HepG2 (cell line): ENCODE measurements around the gene TIA1. TPM values are rescaled to one million over a fixed set of nuclear protein-coding genes. Genes with fewer than 3 reads are reported as not detected.

Source experiments
- ATF1 ChIP-seq: IDR thresholded peaks from 2 replicates; pipeline ENCODE4 v1.6.1; 2016; ENCODE audit warnings: mild to moderate bottlenecking, control low read depth
- BCL6 ChIP-seq: IDR thresholded peaks from 2 replicates; pipeline ENCODE4 v1.6.1; 2016; ENCODE audit warnings: missing genetic modification reagents, missing compliant biosample characterization
- FOXM1 ChIP-seq: sonication (generic); formaldehyde crosslinking; IDR thresholded peaks from 2 replicates; pipeline ENCODE4 v1.5.0; 2020; ENCODE audit warnings: missing genetic modification reagents
- IRF2 ChIP-seq: IDR thresholded peaks from 2 replicates; pipeline ENCODE4 v1.6.1; 2018; ENCODE audit warnings: missing genetic modification reagents, missing compliant biosample characterization
- KDM3A ChIP-seq: IDR thresholded peaks from 2 replicates; pipeline ENCODE4 v1.6.1; 2018; ENCODE audit warnings: low read depth, missing compliant biosample characterization
- KLF13 ChIP-seq: sonication (generic); formaldehyde crosslinking; IDR thresholded peaks from 2 replicates; pipeline ENCODE4 v1.4.0; 2020; ENCODE audit warnings: mild to moderate bottlenecking, missing genetic modification reagents
- RAD21 ChIP-seq: fragments of 450-650 bp; formaldehyde crosslinking; IDR thresholded peaks from 2 replicates; pipeline ENCODE4 v1.5.0; 2020; ENCODE audit warnings: mild to moderate bottlenecking
- SRY ChIP-seq: sonication (generic); formaldehyde crosslinking; IDR thresholded peaks from 2 replicates; pipeline ENCODE4 v1.8.0; 2022; ENCODE audit warnings: mild to moderate bottlenecking, missing genetic modification reagents
- TBP ChIP-seq: sonication (generic); formaldehyde crosslinking; IDR thresholded peaks from 2 replicates; pipeline ENCODE4 v1.5.0; 2020; ENCODE audit warnings: missing genetic modification reagents
- XRCC5 ChIP-seq: fragments of 200-400 bp; formaldehyde crosslinking; optimal IDR thresholded peaks from 2 replicates; pipeline ENCODE3; 2017; ENCODE audit warnings: mild to moderate bottlenecking, low read length
- YEATS4 ChIP-seq: sonication (generic); formaldehyde crosslinking; IDR thresholded peaks from 2 replicates; pipeline ENCODE4 v1.4.0; 2020; ENCODE audit warnings: missing genetic modification reagents, borderline replicate concordance
- ZBTB20 ChIP-seq: sonication (generic); formaldehyde crosslinking; IDR thresholded peaks from 2 replicates; pipeline ENCODE4 v1.8.1; 2023; ENCODE audit warnings: missing genetic modification reagents, low read depth, mild to moderate bottlenecking, borderline replicate concordance
- ZNF773 ChIP-seq: sonication (generic); formaldehyde crosslinking; IDR thresholded peaks from 2 replicates; pipeline ENCODE4 v1.4.0; 2020; ENCODE audit warnings: missing genetic modification reagents, borderline replicate concordance
- polyA plus RNA-seq, 8 experiments: library from polyadenylated mRNA; depleted of rRNA in 3 of 8; stranded (reverse) in 7 of 8; unstranded in 1 of 8; fragments of >200 nt; fragmentation: Illumina TruSeq in 4 of 8; extraction: Trizol in 4 of 8; gene quantifications; 2 replicates each; pipeline versions ENCODE4 v1.2.1 to v1.2.3, GENCODE V29; 2011 to 2016; ENCODE audit warnings: low read depth in 4 of 8, missing spikeins in 1 of 8, mixed read lengths in 1 of 8; ENCODE audit not compliant: insufficient read depth in 1 of 8
- total RNA-seq, 5 experiments: library from RNA; depleted of rRNA; stranded (reverse); fragments of >200 nt; fragmentation: Illumina TruSeq; extraction: Trizol; gene quantifications; 2 replicates each; pipeline ENCODE4 v1.2.3, GENCODE V29; 2016; ENCODE audit warnings: low read depth in 1 of 5
- TF ChIP-seq, protein P1 (sequence below): fragments of 450-650 bp; IDR thresholded peaks from 2 replicates; pipeline ENCODE4 v1.6.1; 2017
- TF ChIP-seq, protein P2 (sequence below): sonication (generic); formaldehyde crosslinking; IDR thresholded peaks from 2 replicates; pipeline ENCODE4 v1.4.0; 2020; ENCODE audit warnings: missing genetic modification reagents
- TF ChIP-seq, protein P3 (sequence below): IDR thresholded peaks from 2 replicates; pipeline ENCODE4 v1.6.1; 2012; ENCODE audit warnings: low read length, improper control_type of control experiment
- TF ChIP-seq, protein P4 (sequence below): IDR thresholded peaks from 2 replicates; pipeline ENCODE4 v1.6.1; 2016; ENCODE audit warnings: low read depth, missing genetic modification reagents, missing compliant biosample characterization

TIA1 gene
- total and polyA plus RNA-seq, 2 of the 13 experiments (the other 11 are each of a cell fraction or from before 2014, with no cell fraction given) = 209 to 319 TPM

DNA sequence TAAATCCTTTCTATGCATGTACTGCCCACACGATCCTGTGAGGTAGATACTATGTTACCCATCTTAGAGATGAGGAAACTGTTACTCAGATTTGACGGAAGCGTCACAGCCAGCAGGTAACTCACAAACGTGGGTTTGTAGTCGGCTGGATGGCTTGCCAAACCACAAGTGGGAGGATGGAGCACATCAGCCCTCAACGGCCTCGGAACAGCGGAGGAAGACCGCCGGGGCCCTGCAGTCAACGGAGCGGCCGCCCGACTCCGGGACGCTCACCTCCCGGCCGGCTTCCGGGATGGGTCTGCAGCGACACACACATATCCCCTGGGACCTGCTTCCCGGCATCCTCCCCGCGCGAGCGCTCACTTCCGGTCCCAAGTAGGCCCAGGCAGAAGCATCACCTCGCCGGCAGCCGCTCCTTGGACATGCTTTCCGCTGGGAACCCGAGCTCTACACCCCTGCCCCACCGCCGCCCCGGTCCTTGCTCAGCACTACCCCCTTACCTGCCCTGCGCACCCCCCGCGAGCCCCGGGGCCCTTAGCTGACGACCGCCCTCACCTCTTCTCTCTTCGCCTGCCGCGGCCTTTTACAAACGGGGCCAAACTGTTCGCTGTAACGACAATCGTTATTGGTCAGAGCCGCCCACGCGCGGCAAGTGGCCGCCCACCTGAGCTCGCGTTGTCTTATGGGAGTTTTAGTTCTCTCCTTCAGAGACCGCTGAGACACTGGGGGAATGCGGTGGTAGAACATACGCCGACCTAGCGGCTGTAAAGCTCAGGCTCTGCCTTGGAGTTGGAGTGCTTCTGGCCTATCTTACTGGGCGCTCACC, 57.8 kb downstream of the TIA1 start, which contains the start of gene C2orf42 (continued):
- peak; percentile 86 for TF ChIP-seq IRF2 (CRISPR knock-in tag)
- TF ChIP-seq, protein P1, sequence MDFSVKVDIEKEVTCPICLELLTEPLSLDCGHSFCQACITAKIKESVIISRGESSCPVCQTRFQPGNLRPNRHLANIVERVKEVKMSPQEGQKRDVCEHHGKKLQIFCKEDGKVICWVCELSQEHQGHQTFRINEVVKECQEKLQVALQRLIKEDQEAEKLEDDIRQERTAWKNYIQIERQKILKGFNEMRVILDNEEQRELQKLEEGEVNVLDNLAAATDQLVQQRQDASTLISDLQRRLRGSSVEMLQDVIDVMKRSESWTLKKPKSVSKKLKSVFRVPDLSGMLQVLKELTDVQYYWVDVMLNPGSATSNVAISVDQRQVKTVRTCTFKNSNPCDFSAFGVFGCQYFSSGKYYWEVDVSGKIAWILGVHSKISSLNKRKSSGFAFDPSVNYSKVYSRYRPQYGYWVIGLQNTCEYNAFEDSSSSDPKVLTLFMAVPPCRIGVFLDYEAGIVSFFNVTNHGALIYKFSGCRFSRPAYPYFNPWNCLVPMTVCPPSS = no peak
- TF ChIP-seq XRCC5 = peak; percentile 85
- peak; percentile 29 for TF ChIP-seq RAD21 (CRISPR knock-in tag)
- no peak for TF ChIP-seq ZNF773
- peak; percentile 82; the same call in 1 of the 2 replicates for TF ChIP-seq YEATS4 (CRISPR knock-in tag)
- TF ChIP-seq KDM3A (CRISPR knock-in tag) = peak; percentile 77
- TF ChIP-seq, protein P2, sequence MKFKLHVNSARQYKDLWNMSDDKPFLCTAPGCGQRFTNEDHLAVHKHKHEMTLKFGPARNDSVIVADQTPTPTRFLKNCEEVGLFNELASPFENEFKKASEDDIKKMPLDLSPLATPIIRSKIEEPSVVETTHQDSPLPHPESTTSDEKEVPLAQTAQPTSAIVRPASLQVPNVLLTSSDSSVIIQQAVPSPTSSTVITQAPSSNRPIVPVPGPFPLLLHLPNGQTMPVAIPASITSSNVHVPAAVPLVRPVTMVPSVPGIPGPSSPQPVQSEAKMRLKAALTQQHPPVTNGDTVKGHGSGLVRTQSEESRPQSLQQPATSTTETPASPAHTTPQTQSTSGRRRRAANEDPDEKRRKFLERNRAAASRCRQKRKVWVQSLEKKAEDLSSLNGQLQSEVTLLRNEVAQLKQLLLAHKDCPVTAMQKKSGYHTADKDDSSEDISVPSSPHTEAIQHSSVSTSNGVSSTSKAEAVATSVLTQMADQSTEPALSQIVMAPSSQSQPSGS (CRISPR knock-in tag) = peak; percentile 75; the same call in 1 of the 2 replicates
- TF ChIP-seq, protein P3, sequence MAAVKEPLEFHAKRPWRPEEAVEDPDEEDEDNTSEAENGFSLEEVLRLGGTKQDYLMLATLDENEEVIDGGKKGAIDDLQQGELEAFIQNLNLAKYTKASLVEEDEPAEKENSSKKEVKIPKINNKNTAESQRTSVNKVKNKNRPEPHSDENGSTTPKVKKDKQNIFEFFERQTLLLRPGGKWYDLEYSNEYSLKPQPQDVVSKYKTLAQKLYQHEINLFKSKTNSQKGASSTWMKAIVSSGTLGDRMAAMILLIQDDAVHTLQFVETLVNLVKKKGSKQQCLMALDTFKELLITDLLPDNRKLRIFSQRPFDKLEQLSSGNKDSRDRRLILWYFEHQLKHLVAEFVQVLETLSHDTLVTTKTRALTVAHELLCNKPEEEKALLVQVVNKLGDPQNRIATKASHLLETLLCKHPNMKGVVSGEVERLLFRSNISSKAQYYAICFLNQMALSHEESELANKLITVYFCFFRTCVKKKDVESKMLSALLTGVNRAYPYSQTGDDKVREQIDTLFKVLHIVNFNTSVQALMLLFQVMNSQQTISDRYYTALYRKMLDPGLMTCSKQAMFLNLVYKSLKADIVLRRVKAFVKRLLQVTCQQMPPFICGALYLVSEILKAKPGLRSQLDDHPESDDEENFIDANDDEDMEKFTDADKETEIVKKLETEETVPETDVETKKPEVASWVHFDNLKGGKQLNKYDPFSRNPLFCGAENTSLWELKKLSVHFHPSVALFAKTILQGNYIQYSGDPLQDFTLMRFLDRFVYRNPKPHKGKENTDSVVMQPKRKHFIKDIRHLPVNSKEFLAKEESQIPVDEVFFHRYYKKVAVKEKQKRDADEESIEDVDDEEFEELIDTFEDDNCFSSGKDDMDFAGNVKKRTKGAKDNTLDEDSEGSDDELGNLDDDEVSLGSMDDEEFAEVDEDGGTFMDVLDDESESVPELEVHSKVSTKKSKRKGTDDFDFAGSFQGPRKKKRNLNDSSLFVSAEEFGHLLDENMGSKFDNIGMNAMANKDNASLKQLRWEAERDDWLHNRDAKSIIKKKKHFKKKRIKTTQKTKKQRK = no peak
- TF ChIP-seq, protein P4, sequence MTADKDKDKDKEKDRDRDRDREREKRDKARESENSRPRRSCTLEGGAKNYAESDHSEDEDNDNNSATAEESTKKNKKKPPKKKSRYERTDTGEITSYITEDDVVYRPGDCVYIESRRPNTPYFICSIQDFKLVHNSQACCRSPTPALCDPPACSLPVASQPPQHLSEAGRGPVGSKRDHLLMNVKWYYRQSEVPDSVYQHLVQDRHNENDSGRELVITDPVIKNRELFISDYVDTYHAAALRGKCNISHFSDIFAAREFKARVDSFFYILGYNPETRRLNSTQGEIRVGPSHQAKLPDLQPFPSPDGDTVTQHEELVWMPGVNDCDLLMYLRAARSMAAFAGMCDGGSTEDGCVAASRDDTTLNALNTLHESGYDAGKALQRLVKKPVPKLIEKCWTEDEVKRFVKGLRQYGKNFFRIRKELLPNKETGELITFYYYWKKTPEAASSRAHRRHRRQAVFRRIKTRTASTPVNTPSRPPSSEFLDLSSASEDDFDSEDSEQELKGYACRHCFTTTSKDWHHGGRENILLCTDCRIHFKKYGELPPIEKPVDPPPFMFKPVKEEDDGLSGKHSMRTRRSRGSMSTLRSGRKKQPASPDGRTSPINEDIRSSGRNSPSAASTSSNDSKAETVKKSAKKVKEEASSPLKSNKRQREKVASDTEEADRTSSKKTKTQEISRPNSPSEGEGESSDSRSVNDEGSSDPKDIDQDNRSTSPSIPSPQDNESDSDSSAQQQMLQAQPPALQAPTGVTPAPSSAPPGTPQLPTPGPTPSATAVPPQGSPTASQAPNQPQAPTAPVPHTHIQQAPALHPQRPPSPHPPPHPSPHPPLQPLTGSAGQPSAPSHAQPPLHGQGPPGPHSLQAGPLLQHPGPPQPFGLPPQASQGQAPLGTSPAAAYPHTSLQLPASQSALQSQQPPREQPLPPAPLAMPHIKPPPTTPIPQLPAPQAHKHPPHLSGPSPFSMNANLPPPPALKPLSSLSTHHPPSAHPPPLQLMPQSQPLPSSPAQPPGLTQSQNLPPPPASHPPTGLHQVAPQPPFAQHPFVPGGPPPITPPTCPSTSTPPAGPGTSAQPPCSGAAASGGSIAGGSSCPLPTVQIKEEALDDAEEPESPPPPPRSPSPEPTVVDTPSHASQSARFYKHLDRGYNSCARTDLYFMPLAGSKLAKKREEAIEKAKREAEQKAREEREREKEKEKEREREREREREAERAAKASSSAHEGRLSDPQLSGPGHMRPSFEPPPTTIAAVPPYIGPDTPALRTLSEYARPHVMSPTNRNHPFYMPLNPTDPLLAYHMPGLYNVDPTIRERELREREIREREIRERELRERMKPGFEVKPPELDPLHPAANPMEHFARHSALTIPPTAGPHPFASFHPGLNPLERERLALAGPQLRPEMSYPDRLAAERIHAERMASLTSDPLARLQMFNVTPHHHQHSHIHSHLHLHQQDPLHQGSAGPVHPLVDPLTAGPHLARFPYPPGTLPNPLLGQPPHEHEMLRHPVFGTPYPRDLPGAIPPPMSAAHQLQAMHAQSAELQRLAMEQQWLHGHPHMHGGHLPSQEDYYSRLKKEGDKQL (CRISPR knock-in tag) = peak; percentile 11; the same call in 1 of the 2 replicates
- no peak for TF ChIP-seq TBP
- peak; percentile 92 for TF ChIP-seq ATF1 (CRISPR knock-in tag)
- TF ChIP-seq FOXM1 (CRISPR knock-in tag) = no peak
- peak; percentile 62 for TF ChIP-seq BCL6
- TF ChIP-seq SRY (CRISPR knock-in tag) = no peak; the same call in 1 of the 2 replicates
- TF ChIP-seq KLF13 = peak; percentile 87; the same call in 1 of the 2 replicates
- TF ChIP-seq ZBTB20 (CRISPR knock-in tag) = peak; percentile 57; the same call in 1 of the 2 replicates
